Fibroblast of villous mesenchyme (primary cell): ENCODE results near the gene TMED10. TPM values are rescaled to one million over a fixed set of nuclear protein-coding genes. Genes with fewer than 3 reads are reported as not detected.

Source experiments
- DNase-seq: peaks from one replicate; pipeline ENCODE4 v3.0.0-alpha.2; 2010; ENCODE audit warnings: low read depth
- H3K4me3 ChIP-seq: 2 replicates; pipeline ENCODE4 v1.5.1; 2011; ENCODE audit warnings: low read depth, mild to moderate bottlenecking, low read length
- total RNA-seq: library from RNA; depleted of rRNA; stranded (reverse); fragments of >200 nt; gene quantifications from 2 replicates; pipeline ENCODE4 v1.2.3, GENCODE V29; 2012
- TF ChIP-seq, protein P1 (sequence below): IDR thresholded peaks from 2 replicates; pipeline ENCODE4 v1.5.1; 2012; ENCODE audit warnings: low read depth, mild to moderate bottlenecking, low read length; ENCODE audit not compliant: insufficient read depth

Gene TMED10
- total RNA-seq, 1 donor: 279 TPM

GRCh38 chr14:75119056-75119455 is 57.4 kb downstream of the TMED10 start:
- DNase-seq: peak; percentile 57
- no peak overlapping the region for H3K4me3 ChIP-seq
- TF ChIP-seq, protein P1, sequence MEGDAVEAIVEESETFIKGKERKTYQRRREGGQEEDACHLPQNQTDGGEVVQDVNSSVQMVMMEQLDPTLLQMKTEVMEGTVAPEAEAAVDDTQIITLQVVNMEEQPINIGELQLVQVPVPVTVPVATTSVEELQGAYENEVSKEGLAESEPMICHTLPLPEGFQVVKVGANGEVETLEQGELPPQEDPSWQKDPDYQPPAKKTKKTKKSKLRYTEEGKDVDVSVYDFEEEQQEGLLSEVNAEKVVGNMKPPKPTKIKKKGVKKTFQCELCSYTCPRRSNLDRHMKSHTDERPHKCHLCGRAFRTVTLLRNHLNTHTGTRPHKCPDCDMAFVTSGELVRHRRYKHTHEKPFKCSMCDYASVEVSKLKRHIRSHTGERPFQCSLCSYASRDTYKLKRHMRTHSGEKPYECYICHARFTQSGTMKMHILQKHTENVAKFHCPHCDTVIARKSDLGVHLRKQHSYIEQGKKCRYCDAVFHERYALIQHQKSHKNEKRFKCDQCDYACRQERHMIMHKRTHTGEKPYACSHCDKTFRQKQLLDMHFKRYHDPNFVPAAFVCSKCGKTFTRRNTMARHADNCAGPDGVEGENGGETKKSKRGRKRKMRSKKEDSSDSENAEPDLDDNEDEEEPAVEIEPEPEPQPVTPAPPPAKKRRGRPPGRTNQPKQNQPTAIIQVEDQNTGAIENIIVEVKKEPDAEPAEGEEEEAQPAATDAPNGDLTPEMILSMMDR: no peak

- TF ChIP-seq, protein P1: no peak
- no peak for DNase-seq
- no peak overlapping the region for H3K4me3 ChIP-seq
Measured at GRCh38 chr14:75113932-75114539, 62.4 kb downstream of the TMED10 start.

DNA sequence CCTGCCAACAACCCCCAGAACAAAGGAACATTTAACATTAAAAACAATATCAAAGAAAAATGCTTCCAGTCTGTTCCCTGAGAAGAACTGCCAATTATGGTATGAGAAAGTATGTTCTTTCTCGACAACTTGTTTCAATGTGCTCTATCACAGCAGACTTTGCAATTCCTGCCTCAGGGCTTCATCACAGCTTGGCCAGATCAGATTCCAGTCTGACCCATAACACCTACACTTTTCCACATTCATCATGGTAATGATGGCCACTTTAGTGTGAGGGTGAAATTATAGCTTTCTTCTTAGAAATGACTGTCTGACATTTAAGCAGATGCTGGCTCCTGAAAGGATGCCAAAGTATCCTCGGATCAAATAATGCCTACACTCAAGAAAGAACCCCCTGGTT is 66.5 kb downstream of the TMED10 start:
- no peak for DNase-seq
- TF ChIP-seq, protein P1: no peak
- H3K4me3 ChIP-seq: no peak overlapping the region

DNA sequence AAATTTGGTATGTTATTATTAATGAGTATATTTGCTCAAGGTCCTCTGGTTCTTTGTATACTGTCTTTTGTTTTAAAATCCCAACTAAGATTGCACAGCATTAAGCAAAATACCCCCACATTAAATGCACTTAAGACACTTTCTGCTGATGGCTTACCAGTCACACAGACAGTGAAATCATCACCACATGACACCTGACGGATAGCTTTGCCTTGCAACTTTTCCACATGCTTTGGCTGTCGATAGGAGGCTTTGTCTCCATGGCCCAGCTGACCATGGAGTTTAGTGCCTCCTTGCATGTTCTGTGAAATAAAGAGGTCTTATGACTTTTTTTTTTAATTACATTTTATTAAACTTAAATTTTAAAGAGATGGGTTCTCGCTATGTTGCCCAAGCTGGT is 69.2 kb downstream of the TMED10 start:
- TF ChIP-seq, protein P1: no peak
- H3K4me3 ChIP-seq: no peak overlapping the region
- no peak for DNase-seq

GRCh38 chr14:75101491-75101890 is 74.9 kb downstream of the TMED10 start:
- DNase-seq: no peak
- no peak overlapping the region for H3K4me3 ChIP-seq
- TF ChIP-seq, protein P1: no peak

DNA sequence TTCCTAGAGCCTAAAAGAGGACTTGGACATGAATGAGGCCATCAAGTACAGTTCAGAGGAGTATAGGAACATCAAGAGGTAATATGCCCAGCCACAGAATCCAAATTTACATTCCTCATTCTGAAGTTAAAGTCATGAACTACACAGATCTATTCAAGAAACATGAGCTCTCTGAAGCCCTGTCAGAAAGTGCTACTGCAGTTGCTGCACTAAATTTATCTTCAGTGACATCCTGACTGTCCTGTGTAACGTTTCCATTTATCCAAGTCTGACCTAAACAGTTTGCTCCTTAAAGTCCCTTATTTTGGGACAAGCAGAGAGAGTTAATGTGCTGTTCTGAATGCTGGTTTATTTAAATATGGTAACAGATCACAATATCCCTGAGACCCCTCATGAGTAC is 77.7 kb downstream of the TMED10 start:
- DNase-seq: no peak
- H3K4me3 ChIP-seq: no peak overlapping the region
- TF ChIP-seq, protein P1: no peak

GRCh38 chr14:75098212-75098611 is 78.2 kb downstream of the TMED10 start:
- DNase-seq: no peak
- TF ChIP-seq, protein P1: no peak
- no peak overlapping the region for H3K4me3 ChIP-seq
